GM12878 (cell line): ENCODE data around the gene PTPMT1. TPM values are rescaled to one million over a fixed set of nuclear protein-coding genes. Genes with fewer than 3 reads are reported as not detected.

Experiments
- ATAC-seq: fragments of 200-7000 bp; cut with Tn5 transposase; 3 replicates; pipeline ENCODE4 v1.9.1; 2020; ENCODE audit warnings: mild to moderate bottlenecking, moderate library complexity
- BruUV-seq: library from RNA; stranded (reverse); fragments of 400-500 nt; replicated peaks from 2 replicates; lab custom pipeline; 2021; lab: Mats Ljungman, UMichigan
- CTCF ChIA-PET: fragments of 300-600 bp; sonication (Branson Sonifier 250); formaldehyde crosslinking; extraction: SDS; loops from one replicate; lab custom pipeline; 2021; ENCODE audit warnings: inconsistent platforms; lab: Yijun Ruan, JAX
- POLR2A ChIA-PET: fragments of 350-600 bp; formaldehyde crosslinking; extraction: SDS; loops from one replicate; lab custom pipeline; 2021; ENCODE audit warnings: inconsistent platforms; lab: Charles Lee
- RAD21 ChIA-PET: fragments of 300-600 bp; sonication (Branson Sonifier 250); formaldehyde crosslinking; loops from one replicate; lab custom pipeline; 2023; ENCODE audit warnings: antibody characterized with exemption; ENCODE audit not compliant: unreplicated experiment; lab: Charles Lee
- SMC1A ChIA-PET: fragments of 300-600 bp; sonication (Branson Sonifier 250); formaldehyde crosslinking; loops from one replicate; lab custom pipeline; 2023; ENCODE audit not compliant: unreplicated experiment, uncharacterized antibody; lab: Charles Lee
- DNase-seq: peaks from one replicate; pipeline ENCODE4 v3.0.0-alpha.2; 2011; ENCODE audit warnings: low read depth, low spot score
- FAIRE-seq: peaks from 3 replicates; lab custom pipeline; 2011; peaks lifted over from hg19 to GRCh38; lab: Jason Lieb, UNC
- H2AFZ ChIP-seq: 2 replicates; pipeline ENCODE4 v1.6.0; 2011; ENCODE audit warnings: low read depth, low read length, control low read depth; ENCODE audit not compliant: control insufficient read depth
- H3K27ac ChIP-seq: 2 replicates; pipeline ENCODE4 v1.5.1; 2011; ENCODE audit warnings: control low read depth; ENCODE audit not compliant: control insufficient read depth, insufficient read depth
- H3K27me3 ChIP-seq, 2 experiments: replicated peaks in 1 of 2; 2 replicates each; pipeline versions ENCODE4 v1.6.0 to v1.6.1; 2011; ENCODE audit warnings: low read length in 1 of 2; ENCODE audit not compliant: control insufficient read depth in 2 of 2, insufficient read depth in 2 of 2
- H3K36me3 ChIP-seq, 2 experiments: 2 replicates each; pipeline ENCODE4 v1.5.1; 2011; ENCODE audit warnings: low read length in 1 of 2; ENCODE audit not compliant: control insufficient read depth in 2 of 2, insufficient read depth in 2 of 2
- H3K4me1 ChIP-seq: 2 replicates; pipeline ENCODE4 v1.6.1; 2011; ENCODE audit warnings: mild to moderate bottlenecking, low read length, moderate library complexity, mixed read lengths; ENCODE audit not compliant: control insufficient read depth, insufficient read depth
- H3K4me2 ChIP-seq: 2 replicates; pipeline ENCODE4 v1.6.0; 2011; ENCODE audit warnings: control low read depth; ENCODE audit not compliant: control insufficient read depth, insufficient read depth
- H3K4me3 ChIP-seq: fragments of 200-600 bp; sonication (generic); 2 replicates; pipeline ENCODE4 v1.5.1; 2016
- H3K79me2 ChIP-seq: 2 replicates; pipeline ENCODE4 v1.6.0; 2011; ENCODE audit warnings: low read length; ENCODE audit not compliant: control insufficient read depth, insufficient read depth
- H3K9ac ChIP-seq: 2 replicates; pipeline ENCODE4 v1.8.0; 2011; ENCODE audit warnings: low read length, control low read depth, mixed read lengths; ENCODE audit not compliant: control insufficient read depth, insufficient read depth
- H3K9me3 ChIP-seq: replicated peaks from 3 replicates; pipeline ENCODE4 v1.5.1; 2011; ENCODE audit warnings: mild to moderate bottlenecking, low read length; ENCODE audit not compliant: control insufficient read depth, insufficient read depth
- H4K20me1 ChIP-seq: 2 replicates; pipeline ENCODE4 v1.6.0; 2011; ENCODE audit not compliant: control insufficient read depth, insufficient read depth
- NFXL1 ChIP-seq: fragments of 450-650 bp; IDR thresholded peaks from 2 replicates; pipeline ENCODE4 v1.6.1; 2017; ENCODE audit warnings: antibody characterized with exemption, mild to moderate bottlenecking, borderline replicate concordance
- RAD51 ChIP-seq: fragments of 450-650 bp; IDR thresholded peaks from 2 replicates; pipeline ENCODE4 v1.6.1; 2016; ENCODE audit warnings: moderate library complexity, mild to moderate bottlenecking, inconsistent platforms
- SIX5 ChIP-seq: IDR thresholded peaks from 2 replicates; pipeline ENCODE4 v1.6.1; 2011; ENCODE audit warnings: mild to moderate bottlenecking, low read depth, low read length, moderate library complexity; ENCODE audit not compliant: severe bottlenecking
- SMAD1 ChIP-seq: fragments of 450-650 bp; IDR thresholded peaks from 2 replicates; pipeline ENCODE4 v1.6.1; 2018; ENCODE audit warnings: mild to moderate bottlenecking, low read depth; ENCODE audit not compliant: partially characterized antibody
- SMAD5 ChIP-seq: IDR thresholded peaks from 2 replicates; pipeline ENCODE4 v1.6.1; 2016; ENCODE audit warnings: antibody characterized with exemption, low read depth
- SP1 ChIP-seq: IDR thresholded peaks from one replicate; pipeline ENCODE4 v1.6.1; 2011; ENCODE audit warnings: low read depth, low read length
- TBL1XR1 ChIP-seq: IDR thresholded peaks from 2 replicates; pipeline ENCODE4 v1.6.1; 2012; ENCODE audit warnings: low read depth, low read length, improper control_type of control experiment
- TCF3 ChIP-seq: IDR thresholded peaks from 2 replicates; pipeline ENCODE4 v1.6.1; 2012; ENCODE audit warnings: low read depth, mild to moderate bottlenecking, low read length, borderline replicate concordance; ENCODE audit not compliant: insufficient read depth
- ZNF24 ChIP-seq: fragments of 450-650 bp; IDR thresholded peaks from 2 replicates; pipeline ENCODE4 v1.6.1; 2017; ENCODE audit warnings: antibody characterized with exemption, mild to moderate bottlenecking
- WGBS: methylation state at CpG from one replicate; pipeline ENCODE4 v1.1.6; 2016; ENCODE audit warnings: low lambda C conversion rate; ENCODE audit not compliant: insufficient replicate concordance, insufficient coverage; ENCODE audit errors: missing lambda C conversion rate; 5-methylcytosine and 5-hydroxymethylcytosine counted together
- in situ Hi-C: fragments of 300-500 bp; cut with MboI; formaldehyde crosslinking; loops from 9 replicates; pipeline ENCODE4 v1.14.3; 2018; ENCODE audit warnings: mixed read lengths
- intact Hi-C: fragments of 100-400 bp; cut with micrococcal nuclease; formaldehyde crosslinking; loops from one replicate; pipeline ENCODE4 v1.14.2; 2022; ENCODE audit not compliant: unreplicated experiment
- polyA plus RNA-seq, 11 experiments: library from polyadenylated mRNA; depleted of rRNA in 4 of 11; unstranded in 6 of 11; stranded (reverse) in 5 of 11; fragments of >200 nt; fragmentation: Nextera tagmentation in 4 of 11; fragmentation: Illumina TruSeq in 1 of 11; extraction: Ambion mirVana in 4 of 11; extraction: Trizol in 1 of 11; gene quantifications; 1 replicate in 1 of 11; 2 replicates in 10 of 11; pipeline versions ENCODE4 v1.2.1 to v1.2.3, GENCODE V29; 2011 to 2016; ENCODE audit warnings: inconsistent platforms in 2 of 11, missing spikeins in 2 of 11, low read depth in 1 of 11
- total RNA-seq, 4 experiments: library from RNA; depleted of rRNA in 3 of 4; stranded (reverse); fragments of >200 nt in 3 of 4; fragmentation: Illumina TruSeq in 1 of 4; extraction: Trizol in 1 of 4; gene quantifications; 2 replicates each; pipeline versions ENCODE4 v1.2.1 to v1.2.3, GENCODE V29; 2013 to 2021
- TF ChIP-seq, protein P1 (sequence below): fragments of 450-650 bp; IDR thresholded peaks from 2 replicates; pipeline ENCODE4 v1.6.1; 2017; ENCODE audit warnings: borderline replicate concordance
- TF ChIP-seq, protein P2 (sequence below): fragments of 450-650 bp; IDR thresholded peaks from 2 replicates; pipeline ENCODE4 v1.6.1; 2018; ENCODE audit warnings: mild to moderate bottlenecking, low read depth, moderate library complexity; ENCODE audit not compliant: partially characterized antibody
- TF ChIP-seq, protein P3 (sequence below): IDR thresholded peaks from 2 replicates; pipeline ENCODE4 v1.6.1; 2011; ENCODE audit warnings: low read depth, low read length, improper control_type of control experiment, borderline replicate concordance

The PTPMT1 gene
- total and polyA plus RNA-seq, 10 of the 15 experiments (the other 5 are each of a cell fraction or from before 2014, with no cell fraction given) = 12.0 to 116 (median 58.2) TPM

- TF ChIP-seq SIX5 = no peak
- no peak for TF ChIP-seq SMAD1
- TF ChIP-seq RAD51 = no peak
- no peak for TF ChIP-seq NFXL1
- TF ChIP-seq SP1 = no peak
- TF ChIP-seq, protein P1, sequence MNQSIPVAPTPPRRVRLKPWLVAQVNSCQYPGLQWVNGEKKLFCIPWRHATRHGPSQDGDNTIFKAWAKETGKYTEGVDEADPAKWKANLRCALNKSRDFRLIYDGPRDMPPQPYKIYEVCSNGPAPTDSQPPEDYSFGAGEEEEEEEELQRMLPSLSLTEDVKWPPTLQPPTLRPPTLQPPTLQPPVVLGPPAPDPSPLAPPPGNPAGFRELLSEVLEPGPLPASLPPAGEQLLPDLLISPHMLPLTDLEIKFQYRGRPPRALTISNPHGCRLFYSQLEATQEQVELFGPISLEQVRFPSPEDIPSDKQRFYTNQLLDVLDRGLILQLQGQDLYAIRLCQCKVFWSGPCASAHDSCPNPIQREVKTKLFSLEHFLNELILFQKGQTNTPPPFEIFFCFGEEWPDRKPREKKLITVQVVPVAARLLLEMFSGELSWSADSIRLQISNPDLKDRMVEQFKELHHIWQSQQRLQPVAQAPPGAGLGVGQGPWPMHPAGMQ = no peak
- no peak for TF ChIP-seq TBL1XR1
- no peak for TF ChIP-seq ZNF24
- TF ChIP-seq TCF3 = no peak
- TF ChIP-seq, protein P2, sequence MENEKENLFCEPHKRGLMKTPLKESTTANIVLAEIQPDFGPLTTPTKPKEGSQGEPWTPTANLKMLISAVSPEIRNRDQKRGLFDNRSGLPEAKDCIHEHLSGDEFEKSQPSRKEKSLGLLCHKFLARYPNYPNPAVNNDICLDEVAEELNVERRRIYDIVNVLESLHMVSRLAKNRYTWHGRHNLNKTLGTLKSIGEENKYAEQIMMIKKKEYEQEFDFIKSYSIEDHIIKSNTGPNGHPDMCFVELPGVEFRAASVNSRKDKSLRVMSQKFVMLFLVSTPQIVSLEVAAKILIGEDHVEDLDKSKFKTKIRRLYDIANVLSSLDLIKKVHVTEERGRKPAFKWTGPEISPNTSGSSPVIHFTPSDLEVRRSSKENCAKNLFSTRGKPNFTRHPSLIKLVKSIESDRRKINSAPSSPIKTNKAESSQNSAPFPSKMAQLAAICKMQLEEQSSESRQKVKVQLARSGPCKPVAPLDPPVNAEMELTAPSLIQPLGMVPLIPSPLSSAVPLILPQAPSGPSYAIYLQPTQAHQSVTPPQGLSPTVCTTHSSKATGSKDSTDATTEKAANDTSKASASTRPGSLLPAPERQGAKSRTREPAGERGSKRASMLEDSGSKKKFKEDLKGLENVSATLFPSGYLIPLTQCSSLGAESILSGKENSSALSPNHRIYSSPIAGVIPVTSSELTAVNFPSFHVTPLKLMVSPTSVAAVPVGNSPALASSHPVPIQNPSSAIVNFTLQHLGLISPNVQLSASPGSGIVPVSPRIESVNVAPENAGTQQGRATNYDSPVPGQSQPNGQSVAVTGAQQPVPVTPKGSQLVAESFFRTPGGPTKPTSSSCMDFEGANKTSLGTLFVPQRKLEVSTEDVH = no peak
- no peak for TF ChIP-seq SMAD5
- TF ChIP-seq, protein P3, sequence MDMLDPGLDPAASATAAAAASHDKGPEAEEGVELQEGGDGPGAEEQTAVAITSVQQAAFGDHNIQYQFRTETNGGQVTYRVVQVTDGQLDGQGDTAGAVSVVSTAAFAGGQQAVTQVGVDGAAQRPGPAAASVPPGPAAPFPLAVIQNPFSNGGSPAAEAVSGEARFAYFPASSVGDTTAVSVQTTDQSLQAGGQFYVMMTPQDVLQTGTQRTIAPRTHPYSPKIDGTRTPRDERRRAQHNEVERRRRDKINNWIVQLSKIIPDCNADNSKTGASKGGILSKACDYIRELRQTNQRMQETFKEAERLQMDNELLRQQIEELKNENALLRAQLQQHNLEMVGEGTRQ = no peak
- TF ChIP-seq, all 136 proteins: peak for 0
- POLR2A ChIA-PET = no interaction called here
- H4K20me1 ChIP-seq = no peaks in the 10 kb centered on the region
- H3K9ac ChIP-seq = no peak overlapping the region
- CTCF ChIA-PET = no interaction called here
- peaks cover 0 to under 1% of the 10 kb centered on the region in 2 experiments; a peak in 1 of 4 replicates for H3K36me3 ChIP-seq
- RAD21 ChIA-PET = no interaction called here
- no peak overlapping the region for H3K27ac ChIP-seq
- DNase-seq (no peak), ATAC-seq (no peak), FAIRE-seq (no peak)
- in situ Hi-C loops = no loop called here
- H3K4me2 ChIP-seq = no peak overlapping the region
- peaks cover 7% of the 10 kb centered on the region for H3K4me1 ChIP-seq
- 96% methylated on average over 50 of the region's 51 CpGs for WGBS
- H3K27me3 ChIP-seq = peaks cover 3 to 23% of the 10 kb centered on the region in 2 experiments
- BruUV-seq = no TSS peak
- H3K79me2 ChIP-seq = no peaks in the 10 kb centered on the region
- SMC1A ChIA-PET = no interaction called here
- H2AFZ ChIP-seq = no peak overlapping the region
- intact Hi-C loops = no loop called here
- H3K4me3 ChIP-seq = no peak overlapping the region
- no peaks in the 10 kb centered on the region for H3K9me3 ChIP-seq
Measured at GRCh38 chr11:47589584-47589976, 24.2 kb downstream of the PTPMT1 start.
